PC-3 (cell line): Measurements from ENCODE around the gene C1orf105. TPM values are rescaled to one million over a fixed set of nuclear protein-coding genes. Genes with fewer than 3 reads are reported as not detected.
"Not testable (repeated sequence)": the region's sequence is repeated elsewhere in the genome, so short reads cannot be mapped to it uniquely, and the experiment has no call there.

Experiments
- ATAC-seq: fragments of 200-7000 bp; cut with Tn5 transposase; 2 replicates; pipeline ENCODE4 v1.9.1; 2020; ENCODE audit warnings: mild to moderate bottlenecking, moderate library complexity
- BruUV-seq: library from RNA; stranded (reverse); fragments of 400-500 nt; replicated peaks from 2 replicates; lab custom pipeline; 2021; lab: Mats Ljungman, UMichigan
- CTCF ChIA-PET: fragments of 300-600 bp; sonication (Branson Sonifier 250); formaldehyde crosslinking; loops from one replicate; lab custom pipeline; 2022; ENCODE audit warnings: antibody characterized with exemption; lab: Charles Lee
- POLR2A ChIA-PET: fragments of 300-600 bp; sonication (Branson Sonifier 250); formaldehyde crosslinking; loops from one replicate; lab custom pipeline; 2022; ENCODE audit warnings: antibody characterized with exemption; ENCODE audit not compliant: unreplicated experiment; lab: Charles Lee
- DNase-seq: peaks from one replicate; pipeline ENCODE4 v3.0.0-alpha.2; 2015
- H2AFZ ChIP-seq: fragments of 300-600 bp; sonication (generic); 2 replicates; pipeline ENCODE4 v1.6.0; 2016; ENCODE audit warnings: antibody characterized with exemption, low read length
- H3F3A ChIP-seq: fragments of 300-600 bp; sonication (generic); one replicate; pipeline ENCODE4 v1.6.0; 2017; ENCODE audit warnings: antibody characterized with exemption, low read length, control low read depth, mild to moderate bottlenecking; ENCODE audit not compliant: unreplicated experiment
- H3K27ac ChIP-seq: fragments of 300-600 bp; sonication (generic); 2 replicates; pipeline ENCODE4 v1.5.1; 2016; ENCODE audit warnings: mild to moderate bottlenecking, low read length
- H3K27me3 ChIP-seq: fragments of 300-600 bp; sonication (generic); 2 replicates; pipeline ENCODE4 v1.6.1; 2016; ENCODE audit warnings: low read length, mixed read lengths
- H3K36me3 ChIP-seq: fragments of 300-600 bp; sonication (generic); 2 replicates; pipeline ENCODE4 v1.6.1; 2016; ENCODE audit warnings: low read depth, mixed run types, low read length, mixed read lengths
- H3K4me1 ChIP-seq: fragments of 300-600 bp; sonication (generic); 2 replicates; pipeline ENCODE4 v1.5.1; 2016; ENCODE audit warnings: low read length; ENCODE audit not compliant: insufficient read depth
- H3K4me2 ChIP-seq: fragments of 300-600 bp; sonication (generic); 2 replicates; pipeline ENCODE4 v1.6.0; 2016; ENCODE audit warnings: low read length
- H3K4me3 ChIP-seq: fragments of 300-600 bp; sonication (generic); 2 replicates; pipeline ENCODE4 v1.5.1; 2016; ENCODE audit warnings: mild to moderate bottlenecking, low read length, mixed read lengths
- H3K79me2 ChIP-seq: fragments of 300-600 bp; sonication (generic); 2 replicates; pipeline ENCODE4 v1.6.1; 2017; ENCODE audit warnings: low read length, mixed read lengths
- H3K9ac ChIP-seq: fragments of 300-600 bp; sonication (generic); 2 replicates; pipeline ENCODE4 v1.6.0; 2016; ENCODE audit warnings: mild to moderate bottlenecking, low read length
- H3K9me2 ChIP-seq: fragments of 300-600 bp; sonication (generic); replicated peaks from 2 replicates; pipeline ENCODE4 v1.6.1; 2016; ENCODE audit warnings: mixed run types, low read length, mixed read lengths
- H3K9me3 ChIP-seq: fragments of 300-600 bp; sonication (generic); 2 replicates; pipeline ENCODE4 v1.6.1; 2016; ENCODE audit warnings: low read length, mixed read lengths
- H4K20me1 ChIP-seq: fragments of 300-600 bp; sonication (generic); 2 replicates; pipeline ENCODE4 v1.6.1; 2016; ENCODE audit warnings: low read length, mixed read lengths
- EZH2 ChIP-seq: fragments of 300-600 bp; sonication (generic); IDR thresholded peaks from one replicate; pipeline ENCODE4 v1.6.1; 2017; ENCODE audit warnings: antibody characterized with exemption, mild to moderate bottlenecking, low read length; ENCODE audit not compliant: unreplicated experiment
- EZH2phosphoT487 ChIP-seq: fragments of 300-600 bp; sonication (generic); IDR thresholded peaks from 2 replicates; pipeline ENCODE4 v1.6.1; 2018; ENCODE audit warnings: mild to moderate bottlenecking, antibody characterized with exemption, low read length, borderline replicate concordance
- intact Hi-C: fragments of 100-400 bp; cut with micrococcal nuclease; formaldehyde crosslinking; loops from 2 replicates; pipeline ENCODE4 v1.9.0; 2023
- total RNA-seq: library from RNA; depleted of rRNA; stranded (reverse); fragments of >200 nt; gene quantifications from 2 replicates; pipeline ENCODE4 v1.2.3, GENCODE V29; 2014
- TF ChIP-seq, protein P1 (sequence below): fragments of 300-600 bp; sonication (generic); conservative IDR thresholded peaks from 2 replicates; pipeline ENCODE4 v1.5.1; 2017; ENCODE audit warnings: antibody characterized with exemption, low read depth, mild to moderate bottlenecking, low read length

The C1orf105 gene
- total RNA-seq, 1 experiment from 2014 or later = not detected

DNA sequence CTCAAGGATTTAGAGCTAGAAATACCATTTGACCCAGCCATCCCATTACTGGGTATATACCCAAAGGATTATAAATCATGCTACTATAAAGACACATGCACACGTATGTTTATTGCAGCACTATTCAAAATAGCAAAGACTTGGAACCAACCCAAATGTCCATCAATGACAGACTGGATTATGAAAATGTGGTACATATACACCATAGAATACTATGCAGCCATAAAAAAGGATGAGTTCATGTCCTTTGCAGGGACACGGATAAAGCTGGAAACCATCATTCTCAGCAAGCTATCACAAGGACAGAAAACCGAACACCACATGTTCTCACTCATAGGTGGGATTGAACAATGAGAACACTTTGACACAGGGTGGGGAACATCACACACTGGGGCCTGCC, 16.7 kb downstream of the C1orf105 start:
- H3K4me3 ChIP-seq, H3F3A ChIP-seq, DNase-seq, CTCF ChIA-PET, H3K4me2 ChIP-seq, H3K9ac ChIP-seq, H3K36me3 ChIP-seq, H3K9me2 ChIP-seq, H3K27me3 ChIP-seq, H2AFZ ChIP-seq, ATAC-seq, H3K9me3 ChIP-seq, BruUV-seq, H3K27ac ChIP-seq, H4K20me1 ChIP-seq, intact Hi-C loops, POLR2A ChIA-PET, H3K4me1 ChIP-seq: not testable (repeated sequence)
- peaks cover 28% of the 10 kb centered on the region for H3K79me2 ChIP-seq

DNA sequence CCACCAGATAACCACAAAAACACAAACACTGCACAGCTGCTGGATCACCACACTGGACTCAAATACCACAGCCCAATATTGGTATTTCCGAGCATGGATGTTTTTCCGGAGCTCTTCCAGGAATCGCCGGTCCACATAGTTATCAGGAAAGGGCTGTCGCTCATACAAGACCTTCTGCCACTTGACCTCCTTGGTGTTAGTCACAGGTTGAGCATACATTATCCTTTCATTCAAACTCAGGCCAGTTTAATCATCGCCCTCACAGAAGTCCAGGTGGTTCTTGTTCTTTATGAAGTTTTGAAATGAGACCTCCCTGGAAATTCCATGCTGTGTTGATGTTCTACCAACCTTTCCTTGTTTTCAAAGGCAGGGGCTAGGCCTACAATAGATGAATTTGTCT, 21.9 kb downstream of the C1orf105 start:
- peak overlapping the region; percentile 82 for H3K4me2 ChIP-seq
- H3K36me3 ChIP-seq = peaks cover 6% of the 10 kb centered on the region
- ChIA-PET CTCF (interaction anchor here (1.4 kb wide), 1 partner anchor 90 kb away, joined by 3 read pairs; no protein-coding TSS in a partner anchor), POLR2A (no interaction called here)
- no peaks in the 10 kb centered on the region for H4K20me1 ChIP-seq
- H3K27ac ChIP-seq = no peak overlapping the region
- no peak overlapping the region for H2AFZ ChIP-seq
- H3K27me3 ChIP-seq = no peaks in the 10 kb centered on the region
- ATAC-seq (no peak), DNase-seq (no peak)
- no peaks in the 10 kb centered on the region for H3K9me2 ChIP-seq
- TF ChIP-seq EZH2 (no peak), EZH2phosphoT487 (no peak)
- TF ChIP-seq, protein P1, sequence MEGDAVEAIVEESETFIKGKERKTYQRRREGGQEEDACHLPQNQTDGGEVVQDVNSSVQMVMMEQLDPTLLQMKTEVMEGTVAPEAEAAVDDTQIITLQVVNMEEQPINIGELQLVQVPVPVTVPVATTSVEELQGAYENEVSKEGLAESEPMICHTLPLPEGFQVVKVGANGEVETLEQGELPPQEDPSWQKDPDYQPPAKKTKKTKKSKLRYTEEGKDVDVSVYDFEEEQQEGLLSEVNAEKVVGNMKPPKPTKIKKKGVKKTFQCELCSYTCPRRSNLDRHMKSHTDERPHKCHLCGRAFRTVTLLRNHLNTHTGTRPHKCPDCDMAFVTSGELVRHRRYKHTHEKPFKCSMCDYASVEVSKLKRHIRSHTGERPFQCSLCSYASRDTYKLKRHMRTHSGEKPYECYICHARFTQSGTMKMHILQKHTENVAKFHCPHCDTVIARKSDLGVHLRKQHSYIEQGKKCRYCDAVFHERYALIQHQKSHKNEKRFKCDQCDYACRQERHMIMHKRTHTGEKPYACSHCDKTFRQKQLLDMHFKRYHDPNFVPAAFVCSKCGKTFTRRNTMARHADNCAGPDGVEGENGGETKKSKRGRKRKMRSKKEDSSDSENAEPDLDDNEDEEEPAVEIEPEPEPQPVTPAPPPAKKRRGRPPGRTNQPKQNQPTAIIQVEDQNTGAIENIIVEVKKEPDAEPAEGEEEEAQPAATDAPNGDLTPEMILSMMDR = no peak
- no peak overlapping the region for H3K9ac ChIP-seq
- no peaks in the 10 kb centered on the region for H3F3A ChIP-seq
- peak overlapping the region; percentile 75 for H3K4me3 ChIP-seq
- H3K9me3 ChIP-seq = 0 out of 2 replicates have a peak, but pooled peaks cover 4% of the 10 kb centered on the region
- H3K79me2 ChIP-seq = peaks cover 46% of the 10 kb centered on the region
- no TSS peak for BruUV-seq
- H3K4me1 ChIP-seq = peaks cover 33% of the 10 kb centered on the region
- intact Hi-C loops = no loop called here

DNA sequence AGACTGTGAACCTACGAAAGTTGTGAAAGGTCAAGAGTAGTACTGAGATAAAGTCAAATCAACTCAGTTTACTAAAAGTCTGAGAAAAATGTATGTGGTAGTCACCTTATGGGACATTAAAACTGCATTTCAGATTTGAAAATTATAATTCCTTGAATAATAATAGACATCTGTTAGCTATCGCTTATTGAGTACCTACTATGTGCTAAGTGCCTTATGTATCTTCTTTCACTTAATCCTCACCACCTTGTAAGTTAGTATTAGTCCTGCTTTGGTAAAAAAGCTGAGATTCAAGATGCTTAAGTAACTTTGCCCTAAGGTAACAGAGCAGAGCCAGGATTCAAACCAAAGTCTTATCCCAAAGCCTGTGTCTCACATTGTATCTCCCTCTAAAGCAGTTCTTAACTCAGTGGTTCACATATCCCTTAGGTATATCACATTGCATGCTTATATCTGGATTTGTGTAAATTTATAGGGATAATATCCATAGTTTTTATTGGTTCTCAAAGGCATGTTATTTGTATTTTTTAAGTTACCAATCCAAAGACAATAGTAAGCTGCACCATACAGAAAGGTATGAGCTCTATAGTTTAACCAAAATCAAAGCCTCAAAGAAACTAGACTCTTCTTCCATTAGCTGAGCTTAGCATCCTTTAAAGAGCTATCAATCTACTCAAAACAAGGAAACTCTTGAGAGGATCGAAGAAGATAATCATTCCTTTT, 22.5 kb downstream of the C1orf105 start:
- Histone ChIP-seq H3K27ac (no peak overlapping the region), H3K36me3 (peaks cover 6% of the 10 kb centered on the region), H2AFZ (peak overlapping the region; percentile 88), H4K20me1 (no peaks in the 10 kb centered on the region), H3K4me3 (peak overlapping the region; percentile 75), H3K79me2 (peaks cover 45% of the 10 kb centered on the region), H3K27me3 (no peaks in the 10 kb centered on the region), H3K4me2 (peak overlapping the region; percentile 82), H3K4me1 (peaks cover 39% of the 10 kb centered on the region), H3K9me2 (no peaks in the 10 kb centered on the region), H3K9ac (peak overlapping the region; percentile 88), H3F3A (peaks cover 1% of the 10 kb centered on the region), H3K9me3 (0 out of 2 replicates have a peak, but pooled peaks cover under 1% of the 10 kb centered on the region)
- POLR2A ChIA-PET = interaction anchor here (0.6 to 2.3 kb wide), 5 partner anchors 13 to 982 kb away, joined by 3 to 25 read pairs (median 4); partner anchors contain the start of gene SUCO
- no peak for ATAC-seq
- intact Hi-C loops = no loop called here
- no TSS peak for BruUV-seq
- TF ChIP-seq EZH2phosphoT487 (no peak), EZH2 (no peak)
- TF ChIP-seq, protein P1 = no peak
- DNase-seq = no peak
- CTCF ChIA-PET = interaction anchor here (0.6 to 1.4 kb wide), 5 partner anchors 26 to 727 kb away, joined by 3 read pairs; no protein-coding TSS in a partner anchor
